H1 (cell line): ENCODE data around the gene SLC4A1AP. TPM values are rescaled to one million over a fixed set of nuclear protein-coding genes. Genes with fewer than 3 reads are reported as not detected.

ENCODE experiments used
- CREB1 ChIP-seq: IDR thresholded peaks from 2 replicates; pipeline ENCODE4 v1.6.1; 2012; ENCODE audit warnings: inconsistent platforms
- JUN ChIP-seq: IDR thresholded peaks from 2 replicates; pipeline ENCODE4 v1.6.1; 2011; ENCODE audit warnings: low read depth, mild to moderate bottlenecking, improper control_type of control experiment, low read length
- RNF2 ChIP-seq: fragments of 200-900, 300-1000 bp; sonication (generic); IDR thresholded peaks from 2 replicates; pipeline ENCODE4 v1.7.1; 2016; ENCODE audit warnings: borderline replicate concordance, low read depth, mild to moderate bottlenecking, antibody characterized with exemption, low read length; ENCODE audit not compliant: poor library complexity, severe bottlenecking; ENCODE audit errors: missing control alignments
- polyA plus RNA-seq, 7 experiments: library from polyadenylated mRNA; depleted of rRNA in 3 of 7; stranded (reverse) in 5 of 7; unstranded in 2 of 7; fragments of >200 nt in 5 of 7; fragments of 200-250 nt in 2 of 7; gene quantifications; 1 replicate in 5 of 7; 2 replicates in 1 of 7; 4 replicates in 1 of 7; pipeline versions ENCODE4 v1.2.1 to v1.2.3, GENCODE V29; 2011 to 2013; ENCODE audit warnings: missing spikeins in 2 of 7, mixed read lengths in 2 of 7
- total RNA-seq: library from RNA; stranded (reverse); fragmentation: NEBNext Ultra II Directional; extraction: Animal tissue kit (Norgen Biotek cat#: 25700); gene quantifications from 2 replicates; pipeline ENCODE4 v1.2.1, GENCODE V29; 2021

SLC4A1AP gene
- total and polyA plus RNA-seq, 2 of the 8 experiments (the other 6 are each of a cell fraction or from before 2014, with no cell fraction given) = 8.1 to 18.4 TPM

DNA sequence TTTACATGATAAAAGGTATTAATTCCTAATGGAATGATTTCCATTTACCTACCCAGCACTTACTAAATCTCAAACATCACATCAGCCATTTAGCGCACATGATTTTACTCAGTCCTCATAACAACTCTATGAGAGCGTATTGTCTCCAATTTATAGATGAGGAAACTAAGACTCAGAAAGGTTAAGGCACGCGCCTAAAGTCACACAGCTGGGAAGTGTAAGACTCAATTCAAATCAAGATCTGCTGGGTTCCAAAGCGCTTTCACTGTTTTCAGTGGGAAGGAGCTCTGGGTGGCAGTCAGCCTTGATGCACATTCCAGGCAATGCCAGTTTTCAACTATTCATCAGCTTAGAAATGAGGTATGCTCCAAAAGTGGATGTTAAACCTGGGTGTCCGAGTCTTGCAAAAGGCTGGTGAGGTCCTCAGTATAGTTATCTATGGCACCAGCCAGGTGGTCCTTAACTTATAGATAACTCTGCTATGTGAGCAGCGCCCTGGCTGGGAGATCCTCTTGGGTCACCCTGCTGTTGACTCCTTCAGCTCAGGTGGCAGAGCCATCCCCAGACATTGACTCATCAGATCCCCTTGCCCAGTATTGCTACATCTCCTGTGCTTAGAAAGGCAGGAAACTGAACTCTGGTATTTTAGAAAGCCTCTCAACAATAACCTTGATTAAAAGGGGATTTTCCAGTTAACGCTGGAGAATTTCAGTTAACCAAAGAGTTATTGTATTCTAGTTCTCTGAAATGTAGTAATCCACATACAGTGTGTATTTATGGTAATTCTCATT, 47.1 kb downstream of the SLC4A1AP start (continued):
- no peak for TF ChIP-seq CREB1
- no peak for TF ChIP-seq JUN
- no peak for TF ChIP-seq RNF2
